Muscle layer of colon (tissue), 2 donors: ENCODE data around the gene C1orf226.

Source experiments
- H3K27ac ChIP-seq: one replicate; pipeline ENCODE4 v1.7.0; 2013; ENCODE audit warnings: low read depth, mild to moderate bottlenecking, low read length, moderate library complexity
- H3K27me3 ChIP-seq, 2 donors: one replicate each; pipeline ENCODE4 v1.7.0; 2013; ENCODE audit warnings: low read length in 2 of 2, mild to moderate bottlenecking in 2 of 2; ENCODE audit not compliant: insufficient read depth in 2 of 2, control insufficient read depth in 1 of 2
- H3K36me3 ChIP-seq: one replicate; pipeline ENCODE4 v1.7.0; 2013; ENCODE audit warnings: mild to moderate bottlenecking, low read length; ENCODE audit not compliant: insufficient read depth
- H3K4me1 ChIP-seq: one replicate; pipeline ENCODE4 v1.7.0; 2013; ENCODE audit warnings: mild to moderate bottlenecking, low read length; ENCODE audit not compliant: insufficient read depth
- H3K4me3 ChIP-seq, 2 donors: one replicate each; pipeline ENCODE4 v1.7.0; 2013; ENCODE audit warnings: low read length in 2 of 2, low read depth in 1 of 2, mild to moderate bottlenecking in 1 of 2, moderate library complexity in 1 of 2
- H3K9ac ChIP-seq: one replicate; pipeline ENCODE4 v1.7.0; 2013; ENCODE audit warnings: low read length
- H3K9me3 ChIP-seq: one replicate; pipeline ENCODE4 v1.7.0; 2013; ENCODE audit warnings: mild to moderate bottlenecking, low read length
- donor health status: abdominal sarcoma.
- donor health status: Adenocarcinoma of cecum.

The C1orf226 gene

GRCh38 chr1:162374406-162374805 is 7.1 kb upstream of the C1orf226 start:
- Histone ChIP-seq H3K27ac (no peak overlapping the region), H3K9ac (no peak overlapping the region), H3K4me1 (no peaks in the 10 kb centered on the region), H3K27me3 (no peaks in the 10 kb centered on the region), H3K36me3 (no peaks in the 10 kb centered on the region), H3K9me3 (no peaks in the 10 kb centered on the region), H3K4me3 (no peak overlapping the region)

- H3K4me1 ChIP-seq = no peaks in the 10 kb centered on the region
- no peaks in the 10 kb centered on the region for H3K36me3 ChIP-seq
- no peak overlapping the region for H3K9ac ChIP-seq
- no peaks in the 10 kb centered on the region for H3K9me3 ChIP-seq
- no peak overlapping the region for H3K27ac ChIP-seq
- H3K27me3 ChIP-seq = no peaks in the 10 kb centered on the region
- no peak overlapping the region for H3K4me3 ChIP-seq
Measured at GRCh38 chr1:162375463-162375862, 6.1 kb upstream of the C1orf226 start.

- Histone ChIP-seq H3K27ac (no peak within 1 kb of the TSS), H3K4me1 (no peaks in the 10 kb centered on the region), H3K9ac (no peak within 1 kb of the TSS), H3K9me3 (no peaks in the 10 kb centered on the region), H3K27me3 (no peaks in the 10 kb centered on the region), H3K36me3 (no peaks in the 10 kb centered on the region), H3K4me3 (no peak within 1 kb of the TSS)
Measured at GRCh38 chr1:162376691-162377090, 4.8 kb upstream of the C1orf226 start, which contains the start of gene SPATA46. SPATA46 (minus strand) TSS chr1:162376854; CDS start chr1:162376790, 64 bp downstream.

- Histone ChIP-seq H3K27me3 (no peaks in the 10 kb centered on the region), H3K27ac (no peak overlapping the region)
Measured at GRCh38 chr1:162380061-162380846, 1.3 kb upstream of the C1orf226 start.

GRCh38 chr1:162381941-162382750 is 618 bp downstream of the C1orf226 start:
- H3K36me3 ChIP-seq = no peaks in the 10 kb centered on the region
- H3K27ac ChIP-seq = no peak overlapping the region
- H3K27me3 ChIP-seq = no peaks in the 10 kb centered on the region
- H3K9me3 ChIP-seq = no peaks in the 10 kb centered on the region
- no peaks in the 10 kb centered on the region for H3K4me1 ChIP-seq
- no peak overlapping the region for H3K4me3 ChIP-seq
- no peak overlapping the region for H3K9ac ChIP-seq

More at GRCh38 chr1:162380061-162380846, 1.3 kb upstream of the C1orf226 start:
- Histone ChIP-seq H3K36me3 (no peaks in the 10 kb centered on the region), H3K4me1 (no peaks in the 10 kb centered on the region), H3K4me3 (no peak overlapping the region), H3K9ac (no peak overlapping the region), H3K9me3 (no peaks in the 10 kb centered on the region)

- no peaks in the 10 kb centered on the region for H3K27me3 ChIP-seq
- H3K4me3 ChIP-seq = no peak overlapping the region
- H3K27ac ChIP-seq = no peak overlapping the region
- no peaks in the 10 kb centered on the region for H3K9me3 ChIP-seq
- H3K9ac ChIP-seq = no peak overlapping the region
- H3K4me1 ChIP-seq = no peaks in the 10 kb centered on the region
- no peaks in the 10 kb centered on the region for H3K36me3 ChIP-seq
Measured at GRCh38 chr1:162383091-162383490, 1.6 kb downstream of the C1orf226 start.

- Histone ChIP-seq H3K9me3 (no peaks in the 10 kb centered on the region), H3K27ac (no peak overlapping the region), H3K4me3 (no peak overlapping the region), H3K36me3 (no peaks in the 10 kb centered on the region), H3K9ac (no peak overlapping the region), H3K4me1 (no peaks in the 10 kb centered on the region), H3K27me3 (no peaks in the 10 kb centered on the region)
Measured at GRCh38 chr1:162383516-162383915, 2.0 kb downstream of the C1orf226 start.

- no peak overlapping the region for H3K27ac ChIP-seq
- H3K9me3 ChIP-seq = no peaks in the 10 kb centered on the region
- no peaks in the 10 kb centered on the region for H3K36me3 ChIP-seq
- no peaks in the 10 kb centered on the region for H3K27me3 ChIP-seq
- H3K4me3 ChIP-seq = no peak overlapping the region
- H3K9ac ChIP-seq = no peak overlapping the region
- H3K4me1 ChIP-seq = no peaks in the 10 kb centered on the region
Measured at GRCh38 chr1:162384116-162384515, 2.6 kb downstream of the C1orf226 start.

- no peak overlapping the region for H3K9ac ChIP-seq
- no peaks in the 10 kb centered on the region for H3K27me3 ChIP-seq
- no peaks in the 10 kb centered on the region for H3K36me3 ChIP-seq
- no peak overlapping the region for H3K4me3 ChIP-seq
- H3K27ac ChIP-seq = no peak overlapping the region
- no peaks in the 10 kb centered on the region for H3K4me1 ChIP-seq
- no peaks in the 10 kb centered on the region for H3K9me3 ChIP-seq
Measured at GRCh38 chr1:162384601-162385279, 3.2 kb downstream of the C1orf226 start.

- H3K27me3 ChIP-seq = no peaks in the 10 kb centered on the region
- no peaks in the 10 kb centered on the region for H3K36me3 ChIP-seq
- H3K9ac ChIP-seq = no peak overlapping the region
- H3K4me3 ChIP-seq = no peak overlapping the region
- H3K4me1 ChIP-seq = no peaks in the 10 kb centered on the region
- H3K9me3 ChIP-seq = no peaks in the 10 kb centered on the region
- no peak overlapping the region for H3K27ac ChIP-seq
Measured at GRCh38 chr1:162385280-162385623, 3.7 kb downstream of the C1orf226 start.

- H3K27me3 ChIP-seq = no peaks in the 10 kb centered on the region
- H3K4me1 ChIP-seq = no peaks in the 10 kb centered on the region
- H3K36me3 ChIP-seq = no peaks in the 10 kb centered on the region
Measured at GRCh38 chr1:162385702-162386101, 4.2 kb downstream of the C1orf226 start.

More at GRCh38 chr1:162385702-162386101, 4.2 kb downstream of the C1orf226 start:
- H3K9ac ChIP-seq = no peak overlapping the region
- no peaks in the 10 kb centered on the region for H3K9me3 ChIP-seq
- no peak overlapping the region for H3K4me3 ChIP-seq
- H3K27ac ChIP-seq = no peak overlapping the region
